ENCODE measurements around the gene NKX1-1. TPM values are rescaled to one million over a fixed set of nuclear protein-coding genes. Genes with fewer than 3 reads are reported as not detected.

The NKX1-1 gene
- total RNA-seq, 1 donor from 2014 or later, result not detected

DNA sequence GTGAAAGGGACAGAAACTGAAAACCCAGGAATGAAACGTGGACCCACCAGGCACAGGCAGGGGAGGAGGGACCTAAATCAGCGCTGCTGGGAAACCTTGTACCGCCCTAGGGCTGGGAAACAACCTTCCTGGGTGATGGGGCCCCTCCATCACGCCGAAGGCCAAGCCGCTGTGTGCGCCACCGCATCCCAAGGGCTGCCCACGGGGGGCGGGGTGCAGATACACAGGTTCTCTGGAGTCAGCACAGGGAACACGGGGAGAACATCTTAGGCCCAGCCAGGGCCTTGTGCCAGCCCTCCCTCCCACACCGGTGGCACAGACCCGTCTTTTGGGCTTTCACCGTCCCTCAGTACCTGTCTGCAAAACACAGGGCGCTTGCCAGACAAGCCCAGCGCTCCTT lies 46.3 kb downstream of the NKX1-1 start:
- TF ChIP-seq, protein P1, sequence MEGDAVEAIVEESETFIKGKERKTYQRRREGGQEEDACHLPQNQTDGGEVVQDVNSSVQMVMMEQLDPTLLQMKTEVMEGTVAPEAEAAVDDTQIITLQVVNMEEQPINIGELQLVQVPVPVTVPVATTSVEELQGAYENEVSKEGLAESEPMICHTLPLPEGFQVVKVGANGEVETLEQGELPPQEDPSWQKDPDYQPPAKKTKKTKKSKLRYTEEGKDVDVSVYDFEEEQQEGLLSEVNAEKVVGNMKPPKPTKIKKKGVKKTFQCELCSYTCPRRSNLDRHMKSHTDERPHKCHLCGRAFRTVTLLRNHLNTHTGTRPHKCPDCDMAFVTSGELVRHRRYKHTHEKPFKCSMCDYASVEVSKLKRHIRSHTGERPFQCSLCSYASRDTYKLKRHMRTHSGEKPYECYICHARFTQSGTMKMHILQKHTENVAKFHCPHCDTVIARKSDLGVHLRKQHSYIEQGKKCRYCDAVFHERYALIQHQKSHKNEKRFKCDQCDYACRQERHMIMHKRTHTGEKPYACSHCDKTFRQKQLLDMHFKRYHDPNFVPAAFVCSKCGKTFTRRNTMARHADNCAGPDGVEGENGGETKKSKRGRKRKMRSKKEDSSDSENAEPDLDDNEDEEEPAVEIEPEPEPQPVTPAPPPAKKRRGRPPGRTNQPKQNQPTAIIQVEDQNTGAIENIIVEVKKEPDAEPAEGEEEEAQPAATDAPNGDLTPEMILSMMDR (IDR thresholded peaks at IDR 0.05), result no peak
- TF ChIP-seq POLR2AphosphoS5 (IDR thresholded peaks at IDR 0.05; ENCODE audit: insufficient read depth in 1 of 2, low read depth in 1 of 2) (no peak), POLR2A (IDR thresholded peaks at IDR 0.05) (no peak)
- H3K27me3 ChIP-seq, result no peaks in the 10 kb centered on the region
- intact Hi-C loops (cut with DNase I), result no loop called here
- no peaks in the 10 kb centered on the region for H3K36me3 ChIP-seq
- DNase-seq (ENCODE audit: extremely low spot score in 2 of 2), result no peak
- H3K4me3 ChIP-seq, result no peak overlapping the region
- H3K9me3 ChIP-seq, result no peaks in the 10 kb centered on the region
- H3K27ac ChIP-seq, result no peak overlapping the region
- no peaks in the 10 kb centered on the region for H3K4me1 ChIP-seq

GRCh38 chr4:1359144-1359501 lies 47.1 kb downstream of the NKX1-1 start:
- Histone ChIP-seq H3K4me1 (no peaks in the 10 kb centered on the region), H3K27ac (no peak overlapping the region), H3K36me3 (no peaks in the 10 kb centered on the region), H3K27me3 (no peaks in the 10 kb centered on the region), H3K4me3 (no peak overlapping the region), H3K9me3 (no peaks in the 10 kb centered on the region)
- no peak for TF ChIP-seq POLR2AphosphoS5 (IDR thresholded peaks at IDR 0.05; ENCODE audit: insufficient read depth in 1 of 2, low read depth in 1 of 2)
- TF ChIP-seq, protein P1 (IDR thresholded peaks at IDR 0.05), result no peak
- TF ChIP-seq POLR2A (IDR thresholded peaks at IDR 0.05), result no peak
- intact Hi-C loops (cut with DNase I), result no loop called here
- DNase-seq (ENCODE audit: extremely low spot score in 2 of 2), result no peak

DNA sequence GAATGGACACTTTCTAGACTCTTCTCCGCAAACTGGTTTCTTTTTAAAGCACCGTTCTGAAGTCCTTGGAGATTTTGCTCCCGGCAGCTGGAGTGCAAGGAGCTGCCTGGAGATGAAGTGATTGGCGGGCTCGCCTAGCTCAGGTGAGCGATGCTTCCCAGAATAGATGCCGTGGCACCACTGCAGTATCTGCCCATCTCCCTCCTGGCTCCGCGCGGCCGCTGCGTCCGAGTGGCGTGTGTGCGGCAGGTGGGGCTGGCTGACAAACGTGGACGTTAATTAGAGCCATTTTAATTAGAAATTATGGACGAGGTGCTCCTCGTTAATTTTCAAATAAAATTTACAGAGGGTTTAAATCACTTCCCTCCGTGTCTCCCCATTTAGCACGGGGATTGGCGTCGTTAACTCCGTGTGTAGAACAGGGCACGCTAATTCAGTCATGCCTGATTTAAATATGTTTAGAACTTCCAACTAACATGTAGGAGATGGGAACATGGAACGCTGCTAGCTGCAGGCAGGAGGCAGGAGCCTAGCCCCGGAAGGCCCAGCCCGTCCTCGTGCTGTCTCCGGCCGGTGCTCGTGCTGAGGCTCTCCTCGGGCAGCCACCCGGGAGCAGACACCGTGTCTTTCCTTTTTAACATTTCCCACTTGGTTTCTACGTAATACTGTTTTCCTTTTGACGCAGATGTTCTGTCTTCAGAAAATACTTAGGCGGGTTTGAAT lies 47.7 kb downstream of the NKX1-1 start:
- no peak overlapping the region for H3K27ac ChIP-seq
- H3K4me3 ChIP-seq, result no peak overlapping the region
- no peaks in the 10 kb centered on the region for H3K27me3 ChIP-seq
- TF ChIP-seq, protein P1 (IDR thresholded peaks at IDR 0.05), result no peak
- no peak for TF ChIP-seq POLR2A (IDR thresholded peaks at IDR 0.05)
- no peak for TF ChIP-seq POLR2AphosphoS5 (IDR thresholded peaks at IDR 0.05; ENCODE audit: insufficient read depth in 1 of 2, low read depth in 1 of 2)
- intact Hi-C loops (cut with DNase I), result no loop called here
- no peak for DNase-seq (ENCODE audit: extremely low spot score in 2 of 2)
- no peaks in the 10 kb centered on the region for H3K4me1 ChIP-seq
- H3K9me3 ChIP-seq, result no peaks in the 10 kb centered on the region
- no peaks in the 10 kb centered on the region for H3K36me3 ChIP-seq

DNA sequence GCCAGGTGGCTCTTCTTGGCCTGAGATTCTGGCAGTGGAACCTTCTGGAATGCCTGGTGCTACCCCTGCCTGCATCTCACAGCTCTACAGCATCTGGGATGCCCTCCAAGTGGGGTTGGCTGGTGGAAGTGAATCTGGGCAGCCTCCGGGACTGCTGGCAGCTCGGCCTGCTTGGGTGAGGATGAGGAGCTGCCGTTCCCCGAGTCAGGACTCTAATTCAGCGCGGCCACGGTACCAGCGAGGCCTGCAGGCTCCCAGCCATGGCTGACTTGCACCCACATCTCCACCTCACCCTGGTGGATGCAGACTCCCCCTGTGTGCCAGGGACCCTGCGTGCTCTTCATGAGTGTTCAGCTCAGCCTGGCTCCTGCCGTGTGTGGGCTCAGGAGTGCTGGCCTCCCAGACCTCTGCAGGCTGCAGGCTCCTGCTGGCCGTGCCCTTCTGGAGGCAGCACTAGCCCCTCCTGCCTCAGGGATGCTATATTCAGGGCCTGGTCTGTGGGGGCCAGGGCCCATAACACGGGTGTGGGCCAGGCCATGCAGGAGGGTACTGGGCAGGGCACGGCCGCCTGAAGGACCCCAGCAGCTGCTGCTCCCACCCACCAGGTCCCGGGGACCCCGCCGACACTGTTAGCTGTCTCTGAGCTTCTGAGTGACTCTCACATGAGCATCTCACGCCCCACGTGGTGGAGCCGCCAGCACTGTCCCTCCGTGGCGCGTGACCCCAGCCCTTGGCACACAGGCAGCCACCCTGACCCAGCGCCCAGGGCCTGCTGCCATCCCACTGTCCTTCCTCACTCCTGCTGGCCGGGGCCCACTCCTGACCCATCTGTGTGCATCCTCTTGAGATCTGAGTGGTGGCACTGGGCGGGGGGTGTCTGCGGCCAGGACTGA lies 48.6 kb downstream of the NKX1-1 start:
- intact Hi-C loops (cut with DNase I), result no loop called here
- Histone ChIP-seq H3K4me1 (no peaks in the 10 kb centered on the region), H3K4me3 (no peak overlapping the region), H3K36me3 (no peaks in the 10 kb centered on the region), H3K9me3 (no peaks in the 10 kb centered on the region), H3K27ac (no peak overlapping the region), H3K27me3 (no peaks in the 10 kb centered on the region)
- DNase-seq (ENCODE audit: extremely low spot score in 2 of 2), result no peak
- TF ChIP-seq POLR2AphosphoS5 (IDR thresholded peaks at IDR 0.05; ENCODE audit: insufficient read depth in 1 of 2, low read depth in 1 of 2), result no peak
- TF ChIP-seq, protein P1 (IDR thresholded peaks at IDR 0.05), result no peak
- no peak for TF ChIP-seq POLR2A (IDR thresholded peaks at IDR 0.05)
